HFF-Myc (cell line): ENCODE measurements around the gene CDH4.

ENCODE experiments used
- DNase-seq: peaks from one replicate; pipeline ENCODE4 v3.0.0-alpha.2; 2011; ENCODE audit warnings: low read depth; ENCODE audit errors: extremely low read depth
- H3K4me3 ChIP-seq: replicated peaks from 2 replicates; pipeline ENCODE4 v1.5.1; 2011; ENCODE audit warnings: low read depth, mild to moderate bottlenecking, control low read depth, low read length
- TF ChIP-seq, protein P1 (sequence below): IDR thresholded peaks from 2 replicates; pipeline ENCODE4 v1.5.1; 2012; ENCODE audit warnings: mild to moderate bottlenecking, low read depth, low read length, control low read depth; ENCODE audit errors: missing control alignments

CDH4 gene

DNA sequence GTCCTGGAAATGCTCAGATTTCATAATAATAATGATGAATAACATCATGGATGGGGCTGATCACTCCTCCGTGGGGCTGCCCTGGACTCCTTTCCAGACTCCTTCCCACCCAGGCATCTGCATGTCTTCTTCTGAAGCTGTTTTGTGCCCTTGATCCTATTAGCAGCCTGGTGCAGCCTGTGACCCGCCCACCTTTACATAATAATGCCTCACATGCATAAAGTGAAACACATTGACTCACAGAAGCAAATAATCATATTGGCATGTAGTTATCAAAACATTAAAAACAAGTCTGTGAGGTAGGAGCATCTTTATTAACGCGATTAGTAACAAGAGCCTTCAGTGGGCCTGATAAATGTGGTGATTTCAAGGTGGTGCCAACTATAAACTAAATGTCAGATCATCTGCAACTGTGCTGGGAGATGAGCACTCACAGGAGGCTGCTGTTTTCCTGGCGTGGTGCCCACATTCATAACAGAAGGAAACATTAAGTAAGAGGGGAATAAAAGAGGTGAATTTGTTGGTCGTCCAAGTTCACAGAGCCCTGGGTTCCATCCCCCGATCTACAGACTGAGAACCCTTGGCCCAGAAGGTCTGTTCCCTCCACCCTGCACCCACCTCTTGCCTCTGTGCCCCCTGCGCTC lies 344.7 kb downstream of the CDH4 start:
- TF ChIP-seq, protein P1, sequence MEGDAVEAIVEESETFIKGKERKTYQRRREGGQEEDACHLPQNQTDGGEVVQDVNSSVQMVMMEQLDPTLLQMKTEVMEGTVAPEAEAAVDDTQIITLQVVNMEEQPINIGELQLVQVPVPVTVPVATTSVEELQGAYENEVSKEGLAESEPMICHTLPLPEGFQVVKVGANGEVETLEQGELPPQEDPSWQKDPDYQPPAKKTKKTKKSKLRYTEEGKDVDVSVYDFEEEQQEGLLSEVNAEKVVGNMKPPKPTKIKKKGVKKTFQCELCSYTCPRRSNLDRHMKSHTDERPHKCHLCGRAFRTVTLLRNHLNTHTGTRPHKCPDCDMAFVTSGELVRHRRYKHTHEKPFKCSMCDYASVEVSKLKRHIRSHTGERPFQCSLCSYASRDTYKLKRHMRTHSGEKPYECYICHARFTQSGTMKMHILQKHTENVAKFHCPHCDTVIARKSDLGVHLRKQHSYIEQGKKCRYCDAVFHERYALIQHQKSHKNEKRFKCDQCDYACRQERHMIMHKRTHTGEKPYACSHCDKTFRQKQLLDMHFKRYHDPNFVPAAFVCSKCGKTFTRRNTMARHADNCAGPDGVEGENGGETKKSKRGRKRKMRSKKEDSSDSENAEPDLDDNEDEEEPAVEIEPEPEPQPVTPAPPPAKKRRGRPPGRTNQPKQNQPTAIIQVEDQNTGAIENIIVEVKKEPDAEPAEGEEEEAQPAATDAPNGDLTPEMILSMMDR: no peak
- DNase-seq: no peak

GRCh38 chr20:61597996-61598395 lies 345.9 kb downstream of the CDH4 start:
- H3K4me3 ChIP-seq: no peak overlapping the region
- TF ChIP-seq, protein P1: no peak
- DNase-seq: no peak

More for the DNA sequence above, 344.7 kb downstream of the CDH4 start:
- no peak overlapping the region for H3K4me3 ChIP-seq

DNA sequence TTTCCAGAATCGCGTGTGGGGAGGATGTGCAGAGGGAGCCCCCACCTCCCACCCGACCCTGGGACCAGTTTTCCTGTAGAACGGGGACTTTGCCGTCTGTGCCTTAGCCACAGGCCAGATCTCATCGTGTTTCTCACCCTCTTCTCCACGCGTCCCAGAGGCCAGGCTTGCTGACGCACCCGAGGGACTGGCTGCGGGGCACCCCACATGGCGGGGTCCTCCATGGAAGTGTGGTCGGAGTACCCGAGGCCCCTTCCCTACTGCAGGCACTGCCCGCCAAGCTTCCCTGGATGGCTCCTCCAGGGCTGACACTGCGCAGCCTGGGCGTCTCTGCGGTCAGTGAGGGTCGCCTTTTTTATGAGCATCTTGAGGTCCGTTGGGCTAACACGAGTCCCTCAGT lies 346.5 kb downstream of the CDH4 start:
- TF ChIP-seq, protein P1: no peak
- DNase-seq: no peak
- no peak overlapping the region for H3K4me3 ChIP-seq

- TF ChIP-seq, protein P1: no peak
- no peak overlapping the region for H3K4me3 ChIP-seq
- DNase-seq: no peak
Observed at GRCh38 chr20:61599061-61599531, 347.0 kb downstream of the CDH4 start.

- TF ChIP-seq, protein P1: no peak
- no peak for DNase-seq
- H3K4me3 ChIP-seq: no peak overlapping the region
Observed at GRCh38 chr20:61599541-61599992, 347.5 kb downstream of the CDH4 start.

- DNase-seq: no peak
- H3K4me3 ChIP-seq: no peak overlapping the region
- TF ChIP-seq, protein P1: no peak
Observed at GRCh38 chr20:61600016-61600415, 348.0 kb downstream of the CDH4 start.
